Endothelial cell of umbilical vein (primary cell): ENCODE data around the gene DNAI1.

Experiments used
- CTCF ChIP-seq, 2 donors: IDR thresholded peaks; 1 replicate in 1 of 2; 2 replicates in 1 of 2; pipeline ENCODE4 v1.5.1; 2011; ENCODE audit warnings: low read length in 2 of 2, mild to moderate bottlenecking in 2 of 2, moderate library complexity in 2 of 2, control low read depth in 1 of 2, inconsistent platforms in 1 of 2, low read depth in 1 of 2; ENCODE audit not compliant: insufficient read depth in 1 of 2; ENCODE audit errors: extremely low read depth in 1 of 2
- EZH2 ChIP-seq: IDR thresholded peaks from 2 replicates; pipeline ENCODE4 v1.6.1; 2012; ENCODE audit warnings: borderline replicate concordance, low read depth, mild to moderate bottlenecking, moderate library complexity, low read length, inconsistent platforms; ENCODE audit not compliant: severe bottlenecking
- JUN ChIP-seq: IDR thresholded peaks from 2 replicates; pipeline ENCODE4 v1.6.1; 2011; ENCODE audit warnings: borderline replicate concordance, low read depth; ENCODE audit not compliant: insufficient read length, insufficient read depth
- POLR2A ChIP-seq: IDR thresholded peaks from 2 replicates; pipeline ENCODE4 v1.6.1; 2012; ENCODE audit warnings: low read depth, mild to moderate bottlenecking, control low read depth, low read length
- POLR2AphosphoS5 ChIP-seq: IDR thresholded peaks from 2 replicates; pipeline ENCODE4 v1.6.1; 2012; ENCODE audit warnings: low read depth, mild to moderate bottlenecking, control low read depth, low read length, moderate library complexity; ENCODE audit not compliant: insufficient read depth

DNA sequence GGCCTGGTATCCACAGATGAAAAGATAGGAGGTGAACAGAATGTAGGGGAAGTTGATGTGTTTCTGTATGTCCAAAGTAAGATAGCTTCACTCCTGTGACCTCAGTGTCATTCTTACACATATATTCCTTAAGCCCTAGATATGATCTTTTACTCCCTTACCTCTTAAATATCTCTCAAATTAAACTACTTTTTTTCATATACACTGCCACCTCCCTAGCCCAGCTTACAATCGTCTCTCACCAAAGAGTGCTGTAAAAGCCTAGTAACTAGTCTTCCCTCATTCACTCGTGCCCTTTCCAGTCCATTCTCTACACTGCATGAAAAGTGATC is 5.3 kb downstream of the DNAI1 start:
- TF ChIP-seq POLR2A (no peak), CTCF (IDR thresholded peaks at IDR 0.05; ENCODE audit: extremely low read depth in 1 of 2, insufficient read depth in 1 of 2, low read depth in 1 of 2, low read length in 2 of 2) (no peak), JUN (no peak), POLR2AphosphoS5 (no peak), EZH2 (no peak)
